Mononuclear cell (primary cell): ENCODE results near the gene NAPB. TPM values are rescaled to one million over a fixed set of nuclear protein-coding genes. Genes with fewer than 3 reads are reported as not detected.

Source experiments
- H3K27me3 ChIP-seq: 2 replicates; pipeline ENCODE4 v1.6.0; 2011; ENCODE audit warnings: low read length, control low read depth; ENCODE audit not compliant: insufficient read depth
- H3K4me1 ChIP-seq: 2 replicates; pipeline ENCODE4 v1.5.1; 2011; ENCODE audit warnings: mild to moderate bottlenecking, low read length, control low read depth; ENCODE audit not compliant: insufficient read depth
- H3K4me3 ChIP-seq: 2 replicates; pipeline ENCODE4 v1.5.1; 2011; ENCODE audit warnings: mild to moderate bottlenecking, low read length, moderate library complexity
- H3K9me3 ChIP-seq: 2 replicates; pipeline ENCODE4 v1.5.1; 2011; ENCODE audit warnings: low read depth, mild to moderate bottlenecking, control low read depth, low read length
- total RNA-seq: library from RNA; depleted of rRNA; stranded (reverse); fragments of >200 nt; gene quantifications from one replicate; pipeline ENCODE4 v1.2.3, GENCODE V29; 2012

The NAPB gene
- total RNA-seq, 1 donor: 11.8 TPM

DNA sequence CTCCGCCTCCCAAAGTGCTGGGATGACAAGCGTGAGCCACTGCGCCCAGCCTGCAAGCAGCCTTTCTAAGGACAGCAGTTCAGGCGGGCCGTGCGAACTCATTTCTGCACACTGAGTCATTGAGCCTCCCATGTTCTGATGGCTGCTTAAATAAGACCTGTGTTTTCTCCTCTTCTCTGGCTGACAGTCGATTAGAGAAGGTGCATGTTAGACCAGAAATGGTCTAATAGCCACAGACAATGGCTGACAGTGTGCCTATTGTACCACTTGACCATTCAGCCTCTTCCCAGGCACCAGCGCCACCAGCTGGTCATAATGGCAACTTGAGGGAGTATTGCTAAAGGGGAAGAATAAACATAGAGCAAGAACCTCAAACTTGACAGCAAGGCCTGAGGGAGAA is 25.2 kb upstream of the NAPB start:
- Histone ChIP-seq H3K4me3 (no peak overlapping the region), H3K9me3 (no peaks in the 10 kb centered on the region), H3K4me1 (no peaks in the 10 kb centered on the region), H3K27me3 (no peaks in the 10 kb centered on the region)

DNA sequence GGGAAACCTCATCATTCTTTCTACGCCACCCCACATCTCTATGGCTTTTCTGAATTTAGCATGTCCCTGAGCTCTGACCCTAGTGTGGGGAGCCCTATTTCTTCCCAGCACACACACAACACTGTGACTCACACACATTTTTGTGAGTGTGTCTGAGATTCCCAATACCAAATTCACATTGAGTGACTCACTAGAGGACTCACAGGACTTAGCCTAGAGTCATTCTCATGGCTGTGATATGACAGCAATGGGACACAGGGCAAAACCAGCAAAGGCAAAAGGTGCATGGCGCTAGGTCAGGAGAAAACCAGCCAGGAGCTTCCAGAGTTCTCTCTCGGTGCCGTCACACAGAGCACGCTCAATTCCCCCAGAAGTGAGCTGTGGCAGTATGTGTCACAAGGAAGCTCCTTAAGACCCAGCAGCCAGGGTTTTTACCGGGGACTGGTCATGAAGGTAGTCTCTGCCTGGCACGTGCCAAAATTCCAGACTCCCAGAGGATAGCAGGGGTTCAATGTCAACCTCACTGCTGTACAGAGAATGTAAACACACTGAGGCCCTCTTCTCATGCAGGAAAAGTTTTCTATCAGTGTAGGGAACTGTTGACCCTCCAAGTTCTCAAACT is 24.4 kb upstream of the NAPB start:
- no peaks in the 10 kb centered on the region for H3K9me3 ChIP-seq
- H3K4me1 ChIP-seq: no peaks in the 10 kb centered on the region
- no peak overlapping the region for H3K4me3 ChIP-seq
- H3K27me3 ChIP-seq: no peaks in the 10 kb centered on the region

DNA sequence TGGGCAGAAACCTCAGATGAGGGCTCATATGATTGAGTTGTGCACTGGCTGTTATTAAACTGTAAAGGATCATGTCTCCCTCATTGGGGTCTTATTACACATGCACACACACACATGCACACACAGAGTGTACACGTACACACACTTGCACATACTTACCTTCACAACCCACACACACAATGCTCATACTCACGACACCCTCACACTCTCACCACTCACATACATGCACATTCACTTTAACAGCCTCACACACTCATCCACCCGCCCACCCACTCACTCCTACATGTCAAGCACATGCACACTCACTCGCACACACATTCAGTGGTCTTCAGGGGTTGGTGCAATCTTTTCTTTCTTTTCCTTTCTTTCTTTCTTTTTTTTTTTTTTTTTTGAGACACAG is 23.6 kb upstream of the NAPB start:
- Histone ChIP-seq H3K9me3 (no peaks in the 10 kb centered on the region), H3K4me3 (no peak overlapping the region), H3K27me3 (no peaks in the 10 kb centered on the region), H3K4me1 (no peaks in the 10 kb centered on the region)

DNA sequence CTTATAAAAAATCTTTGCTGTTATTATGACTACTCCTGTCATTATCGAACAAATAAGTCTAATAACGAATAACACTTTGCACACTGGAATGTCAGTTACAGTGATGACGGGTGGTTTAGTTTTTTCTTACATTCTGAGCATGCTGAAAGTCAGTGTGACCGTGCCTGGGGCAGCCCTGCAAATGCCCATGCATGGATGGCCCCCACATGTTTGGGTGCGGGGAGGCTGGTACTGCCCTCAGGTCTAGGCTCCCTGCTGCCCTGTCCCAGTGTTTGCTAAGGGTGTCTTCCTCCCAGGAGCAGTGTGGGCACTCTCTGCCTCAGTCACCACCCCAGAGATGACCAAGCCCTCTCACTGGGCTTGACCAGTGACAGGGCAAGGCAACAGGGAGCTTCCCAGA is 21.1 kb upstream of the NAPB start:
- Histone ChIP-seq H3K9me3 (no peaks in the 10 kb centered on the region), H3K27me3 (no peaks in the 10 kb centered on the region), H3K4me3 (no peak overlapping the region), H3K4me1 (no peaks in the 10 kb centered on the region)

DNA sequence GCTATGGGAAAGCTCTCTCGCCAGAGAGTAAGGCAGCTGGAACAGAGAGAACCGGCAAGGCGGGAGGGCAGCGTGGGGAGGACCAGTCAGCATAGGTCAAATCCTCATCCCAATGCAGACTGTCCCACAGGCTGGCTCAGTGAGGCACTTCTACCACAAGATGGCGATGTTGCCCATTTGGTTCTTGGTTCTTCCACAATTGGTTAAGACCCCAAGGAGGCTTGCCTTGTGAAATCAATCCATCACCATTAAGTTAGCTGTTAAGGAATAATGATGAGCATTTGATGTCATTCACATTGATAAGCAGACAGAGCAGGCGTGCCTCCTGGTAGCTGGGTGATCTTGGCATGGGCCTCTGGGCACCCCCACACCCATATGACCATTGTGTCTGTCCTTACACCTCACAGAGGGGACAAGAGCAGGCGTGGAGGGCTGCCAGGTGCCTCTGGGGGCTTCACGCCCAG is 20.6 kb upstream of the NAPB start:
- no peaks in the 10 kb centered on the region for H3K27me3 ChIP-seq
- H3K9me3 ChIP-seq: no peaks in the 10 kb centered on the region
- H3K4me1 ChIP-seq: no peaks in the 10 kb centered on the region
- H3K4me3 ChIP-seq: no peak overlapping the region

DNA sequence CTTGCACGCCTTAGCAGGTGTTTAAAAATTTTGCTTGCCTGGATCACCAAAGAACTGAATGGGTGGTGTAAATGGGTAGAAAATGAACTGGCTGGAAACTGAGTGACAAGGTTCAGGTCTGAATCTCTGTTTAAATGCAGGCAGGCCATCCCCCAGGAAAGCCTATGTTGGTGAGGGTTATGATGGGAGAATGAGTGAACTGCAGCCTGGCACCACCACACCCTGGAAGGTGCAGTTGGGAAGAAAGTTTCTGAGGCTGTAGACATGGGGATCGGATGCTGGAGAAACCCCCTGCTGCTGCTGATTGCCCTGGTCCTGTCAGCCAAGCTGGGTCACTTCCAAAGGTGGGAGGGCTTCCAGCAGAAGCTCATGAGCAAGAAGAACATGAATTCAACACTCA is 18.7 kb upstream of the NAPB start:
- Histone ChIP-seq H3K9me3 (no peaks in the 10 kb centered on the region), H3K4me3 (no peak overlapping the region), H3K27me3 (no peaks in the 10 kb centered on the region), H3K4me1 (no peaks in the 10 kb centered on the region)

DNA sequence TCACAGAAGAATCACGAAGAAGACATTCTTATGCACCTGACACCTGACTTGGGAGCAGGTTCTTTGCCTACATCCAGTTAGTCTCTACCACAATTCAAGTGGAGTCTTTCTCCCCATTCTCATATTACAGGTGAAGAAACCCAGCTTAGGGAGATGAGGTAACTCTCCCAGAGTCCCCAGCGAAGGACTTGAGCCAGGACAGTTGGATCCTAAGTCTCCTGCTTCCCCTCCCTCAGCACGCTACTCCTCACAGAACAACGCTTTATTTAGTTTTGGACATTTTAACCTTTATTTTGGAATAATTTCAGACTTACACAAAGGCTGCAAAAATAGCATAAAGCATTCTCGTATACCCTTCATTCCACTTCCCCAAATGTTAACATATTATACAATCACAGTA is 17.4 kb upstream of the NAPB start:
- H3K27me3 ChIP-seq: no peaks in the 10 kb centered on the region
- H3K4me3 ChIP-seq: no peak overlapping the region
- H3K4me1 ChIP-seq: no peaks in the 10 kb centered on the region
- H3K9me3 ChIP-seq: no peaks in the 10 kb centered on the region

DNA sequence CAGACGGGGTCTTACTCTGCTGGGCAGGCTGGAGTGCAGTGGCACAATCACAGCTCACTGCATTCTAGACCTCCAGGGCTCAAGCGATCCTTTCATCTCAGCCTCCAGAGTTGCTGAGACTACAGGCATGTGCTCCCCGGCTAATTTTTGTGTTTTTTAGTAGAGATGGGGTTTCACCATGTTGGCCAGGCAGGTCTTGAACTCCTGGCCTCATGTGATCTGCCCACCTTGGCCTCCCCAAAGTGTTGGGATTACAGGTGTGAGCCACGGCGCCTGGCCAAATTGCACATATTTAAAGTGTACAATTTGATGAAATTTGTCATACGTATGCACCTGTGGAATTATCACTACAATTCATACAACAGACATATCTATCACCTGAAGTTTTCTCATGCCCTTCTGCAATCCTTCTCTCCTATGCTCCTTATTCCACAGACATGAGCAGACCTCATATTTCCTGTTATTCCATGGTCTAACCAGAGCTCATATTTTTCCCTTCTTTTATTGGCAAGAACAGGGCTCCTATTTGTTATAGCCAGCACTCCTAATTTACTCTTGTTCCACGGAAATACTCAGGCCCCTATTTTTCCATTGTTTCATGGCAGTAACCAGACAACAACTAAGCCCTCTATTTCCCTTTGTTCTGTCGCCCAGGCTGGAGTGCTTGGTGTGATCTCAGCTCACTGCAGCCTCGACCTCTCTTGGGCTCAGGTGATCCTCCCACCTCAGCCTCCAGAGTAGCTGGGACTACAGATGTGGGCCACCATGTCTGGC is 16.0 kb upstream of the NAPB start:
- Histone ChIP-seq H3K27me3 (no peaks in the 10 kb centered on the region), H3K4me3 (no peak overlapping the region), H3K4me1 (no peaks in the 10 kb centered on the region), H3K9me3 (no peaks in the 10 kb centered on the region)

DNA sequence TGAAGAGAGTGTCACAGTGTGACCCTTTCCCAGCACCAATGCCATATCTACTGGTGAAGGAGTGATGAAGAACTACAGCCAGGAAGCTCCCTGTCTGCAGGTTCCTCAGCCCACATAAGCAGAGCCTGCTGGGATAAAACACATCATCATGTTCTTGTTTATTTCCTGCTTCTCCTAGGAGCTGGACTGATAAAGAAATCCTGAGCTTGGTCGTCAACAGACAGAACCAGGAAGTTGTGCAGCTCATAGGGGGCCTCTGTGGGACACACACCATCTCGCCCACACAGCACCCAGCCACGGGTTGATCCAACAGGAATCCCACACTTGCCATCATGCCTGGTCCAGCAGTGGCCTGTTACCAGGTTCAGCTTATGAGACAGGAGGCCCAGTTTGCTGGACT is 15.4 kb upstream of the NAPB start:
- H3K9me3 ChIP-seq: no peaks in the 10 kb centered on the region
- H3K4me3 ChIP-seq: no peak overlapping the region
- H3K4me1 ChIP-seq: no peaks in the 10 kb centered on the region
- H3K27me3 ChIP-seq: no peaks in the 10 kb centered on the region

DNA sequence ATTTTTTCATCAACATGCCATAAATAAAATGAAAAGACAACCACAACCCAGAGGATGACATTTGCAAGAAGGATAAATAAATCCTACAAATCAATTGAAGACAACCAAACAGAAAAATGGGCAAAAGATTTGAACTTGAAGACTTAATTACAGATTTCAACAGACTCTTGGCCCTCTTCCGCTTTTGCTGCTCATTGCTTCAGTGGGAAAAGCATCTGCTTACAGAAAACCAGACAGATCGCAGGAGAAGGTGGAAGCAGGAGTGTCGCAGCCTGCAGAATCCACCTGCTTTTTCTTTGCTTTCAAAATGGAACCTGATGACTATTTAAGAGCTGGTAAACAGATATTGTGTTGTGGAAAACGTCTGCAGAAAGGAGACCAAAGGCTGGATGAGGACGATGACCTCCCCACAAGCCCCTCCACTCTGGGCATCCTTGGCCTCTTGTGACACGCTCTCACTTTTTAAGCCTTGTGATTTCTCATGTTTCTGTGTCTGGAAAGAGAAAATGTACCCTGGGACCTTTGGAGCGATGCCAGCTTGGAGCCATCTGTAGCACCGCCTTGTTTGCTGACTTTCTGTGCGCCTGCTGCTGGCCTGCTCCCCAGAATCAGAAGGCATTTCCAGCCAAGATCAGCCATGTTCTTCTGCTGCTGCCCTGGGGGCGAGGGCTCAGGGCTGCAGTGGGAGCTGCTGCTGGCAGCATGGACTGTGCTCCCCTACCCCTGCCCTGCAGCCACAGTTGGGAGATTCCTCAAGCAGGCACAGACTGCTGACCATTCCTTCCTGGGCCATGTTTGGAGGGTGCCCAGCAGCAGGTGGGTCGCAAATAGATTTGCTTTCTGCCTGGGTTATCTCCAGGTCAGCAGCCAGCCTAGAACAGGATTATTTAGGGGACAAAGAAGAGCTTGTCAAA is 14.6 kb upstream of the NAPB start:
- H3K4me1 ChIP-seq: no peaks in the 10 kb centered on the region
- H3K27me3 ChIP-seq: no peaks in the 10 kb centered on the region
- H3K4me3 ChIP-seq: no peak overlapping the region
- no peaks in the 10 kb centered on the region for H3K9me3 ChIP-seq

DNA sequence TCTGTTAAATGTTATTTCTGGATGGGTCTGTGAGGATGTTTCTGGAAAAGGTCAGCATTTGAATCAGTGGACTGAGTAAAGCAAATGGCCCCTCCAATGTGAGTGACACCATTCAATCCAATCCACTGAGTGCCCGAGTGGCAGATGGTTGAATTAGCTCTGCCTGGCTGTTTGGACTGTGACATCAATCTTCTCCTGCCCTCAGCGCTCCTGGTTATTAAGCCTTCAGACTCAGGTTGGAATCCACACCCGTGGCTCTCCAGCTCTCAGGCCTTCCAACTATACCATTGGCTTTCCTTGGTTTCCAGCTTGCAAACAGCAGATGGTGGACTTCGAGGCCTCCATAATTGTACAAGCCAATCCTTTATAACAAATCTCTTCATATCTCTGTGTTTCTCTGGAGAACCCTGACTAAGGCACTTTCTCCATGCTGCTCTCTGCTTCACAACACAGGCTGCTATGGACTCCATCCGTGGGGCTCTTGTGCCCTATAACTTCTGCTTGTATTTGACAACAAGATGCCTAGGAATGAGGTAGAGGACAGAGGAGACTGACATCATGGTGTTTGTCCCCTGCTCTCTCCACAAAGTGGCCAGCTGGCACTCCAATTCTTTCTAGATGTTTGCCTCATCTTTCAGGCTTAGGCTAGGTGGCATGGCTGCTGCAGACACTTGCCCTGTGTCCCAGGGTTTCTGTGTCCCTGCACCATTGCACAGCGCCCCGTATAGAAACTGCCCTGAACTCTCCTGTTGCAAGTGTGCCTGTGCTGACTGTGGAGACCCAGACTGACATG is 13.4 kb upstream of the NAPB start:
- Histone ChIP-seq H3K4me3 (no peak overlapping the region), H3K4me1 (no peaks in the 10 kb centered on the region), H3K27me3 (no peaks in the 10 kb centered on the region), H3K9me3 (no peaks in the 10 kb centered on the region)

DNA sequence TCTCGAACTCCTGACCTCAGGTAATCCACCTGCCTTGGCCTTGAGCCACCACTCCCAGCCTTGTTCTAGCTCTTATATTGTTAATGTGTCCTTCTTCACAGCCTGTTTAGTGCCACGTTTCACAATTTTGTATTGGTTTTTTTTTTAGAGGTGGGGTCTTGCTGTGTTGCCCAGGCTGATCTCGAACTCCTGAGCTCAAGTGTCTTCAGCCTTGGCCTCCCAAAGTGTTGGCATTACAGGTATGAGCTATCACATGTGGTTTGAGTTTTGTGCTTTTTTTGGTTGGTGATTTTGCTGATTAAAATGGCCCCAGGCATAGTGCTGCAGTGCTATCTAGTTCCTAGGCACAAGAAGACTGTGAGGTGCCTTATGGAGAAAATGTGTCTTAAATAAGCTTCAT is 12.3 kb upstream of the NAPB start:
- no peaks in the 10 kb centered on the region for H3K4me1 ChIP-seq

DNA sequence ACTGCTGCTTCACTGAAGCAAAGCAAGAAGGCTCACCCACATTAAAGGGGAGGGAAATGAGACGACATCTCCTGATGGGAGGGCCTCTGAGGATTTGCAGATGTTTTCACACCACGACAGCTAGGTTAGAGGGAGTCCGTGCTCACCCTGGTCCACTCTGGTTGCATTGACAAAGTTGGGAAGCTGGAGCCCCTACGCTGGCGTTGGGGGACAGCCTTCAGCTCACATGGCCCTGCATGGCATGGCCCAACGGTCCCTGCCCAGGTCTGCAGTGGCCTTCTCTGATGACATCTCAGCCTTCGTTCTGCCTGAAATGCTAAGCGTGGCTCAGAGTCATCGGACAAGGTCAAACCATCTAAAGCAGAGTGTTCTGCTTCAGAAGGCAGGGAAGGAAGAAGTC is 3.8 kb upstream of the NAPB start:
- H3K4me3 ChIP-seq: no peak overlapping the region
- H3K27me3 ChIP-seq: no peaks in the 10 kb centered on the region
- H3K9me3 ChIP-seq: no peaks in the 10 kb centered on the region
- peaks cover 4% of the 10 kb centered on the region for H3K4me1 ChIP-seq

More for the DNA sequence above, 12.3 kb upstream of the NAPB start:
- Histone ChIP-seq H3K9me3 (no peaks in the 10 kb centered on the region), H3K27me3 (no peaks in the 10 kb centered on the region), H3K4me3 (no peak overlapping the region)

DNA sequence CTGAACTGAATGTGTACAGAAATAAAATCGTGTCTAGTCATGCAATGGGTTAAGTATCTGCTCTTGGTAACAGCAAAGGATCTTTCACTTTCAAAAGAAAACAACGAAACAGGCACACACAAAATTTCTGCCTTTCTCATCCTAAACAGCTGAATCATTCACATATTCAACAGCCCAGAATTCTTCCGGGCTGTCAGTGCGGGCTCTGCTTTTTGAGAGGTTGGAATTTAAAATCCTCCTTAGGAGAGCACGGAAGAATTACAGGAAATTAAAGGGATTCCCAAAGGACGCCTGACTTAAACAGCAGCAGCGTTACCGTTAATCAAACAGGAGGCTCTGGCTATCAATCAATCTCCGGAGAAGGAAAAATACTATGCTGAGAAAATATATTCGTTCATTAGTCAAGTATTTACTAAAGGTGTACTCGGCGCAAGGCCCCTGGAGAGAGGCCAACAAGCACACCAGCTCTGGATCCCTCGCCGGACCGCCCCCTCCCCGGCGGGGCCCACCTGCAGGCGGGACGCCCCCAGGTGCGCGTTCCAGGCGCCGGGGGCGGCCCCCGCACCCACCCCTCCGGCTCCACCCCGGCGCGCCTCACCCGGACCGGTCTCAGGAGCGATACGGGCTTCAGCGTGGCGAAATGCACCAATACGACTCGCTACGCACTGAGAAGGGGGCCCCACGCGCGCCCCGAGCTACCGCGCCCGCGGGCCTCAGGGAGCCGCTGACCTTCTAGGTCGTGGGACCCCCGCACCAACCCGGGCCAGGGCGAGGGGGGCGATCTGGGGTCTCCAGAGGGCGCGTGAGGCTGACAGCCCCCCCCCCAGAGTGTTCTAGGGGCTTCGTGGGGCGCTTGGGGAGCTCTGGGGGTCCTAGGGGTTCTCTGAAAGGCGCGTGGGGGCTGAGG is 1.0 kb downstream of the NAPB start:
- Histone ChIP-seq H3K27me3 (no peaks in the 10 kb centered on the region), H3K4me3 (peak overlapping the region; percentile 89), H3K4me1 (peaks cover 23% of the 10 kb centered on the region), H3K9me3 (no peaks in the 10 kb centered on the region)
